G401 (cell line): ENCODE measurements around the gene AKNAD1. TPM values are rescaled to one million over a fixed set of nuclear protein-coding genes. Genes with fewer than 3 reads are reported as not detected.
"Not testable (repeated sequence)": the region's sequence is repeated elsewhere in the genome, so short reads cannot be mapped to it uniquely, and the experiment has no call there.

ENCODE experiments used
- DNase-seq: peaks from one replicate; pipeline ENCODE4 v3.0.0-alpha.2; 2015; ENCODE audit warnings: low spot score
- in situ Hi-C: cut with HindIII; loops from 2 replicates; pipeline ENCODE4 v1.10.0; 2016; ENCODE audit warnings: low sequenced_read_pairs, mixed read lengths
- total RNA-seq: library from RNA; depleted of rRNA; stranded (reverse); fragments of >200 nt; shearing (Covaris generic); gene quantifications from 2 replicates; pipeline ENCODE4 v1.2.3, GENCODE V29; 2014; rRNA removed

Gene AKNAD1
- not detected in 2 replicates for total RNA-seq

GRCh38 chr1:108856994-108857393 is at the start of gene AKNAD1:
AKNAD1 (minus strand) TSS chr1:108857094; CDS start chr1:108852664, 4,430 bp downstream.
- DNase-seq = no peak
- in situ Hi-C loops = no loop called here

DNA sequence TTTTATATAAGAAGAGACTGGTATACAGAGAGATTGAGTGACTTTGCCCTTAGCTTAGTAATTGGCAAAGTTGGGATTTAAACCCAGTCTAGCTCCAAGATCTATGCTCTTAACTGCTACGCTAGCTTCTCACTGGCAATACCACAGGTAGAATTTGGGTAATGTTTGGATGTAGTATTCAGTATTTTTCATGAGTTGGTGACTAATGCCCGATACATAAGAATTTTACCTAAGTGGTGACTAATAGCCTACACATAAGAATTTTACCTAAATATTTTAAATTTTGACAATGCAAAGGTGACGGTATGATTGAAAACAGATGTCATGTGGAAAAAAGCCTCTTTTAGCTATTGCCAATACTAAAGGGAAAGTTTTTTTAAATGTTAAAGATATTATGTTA is 44.2 kb upstream of the AKNAD1 start:
- DNase-seq = no peak
- in situ Hi-C loops = no loop called here

- in situ Hi-C loops = no loop called here
- DNase-seq = peak; percentile 74
Measured at GRCh38 chr1:108897865-108898720, 41.2 kb upstream of the AKNAD1 start.

GRCh38 chr1:108896146-108897145 is 39.6 kb upstream of the AKNAD1 start:
- in situ Hi-C loops = no loop called here
- peak; percentile 23 for DNase-seq

DNA sequence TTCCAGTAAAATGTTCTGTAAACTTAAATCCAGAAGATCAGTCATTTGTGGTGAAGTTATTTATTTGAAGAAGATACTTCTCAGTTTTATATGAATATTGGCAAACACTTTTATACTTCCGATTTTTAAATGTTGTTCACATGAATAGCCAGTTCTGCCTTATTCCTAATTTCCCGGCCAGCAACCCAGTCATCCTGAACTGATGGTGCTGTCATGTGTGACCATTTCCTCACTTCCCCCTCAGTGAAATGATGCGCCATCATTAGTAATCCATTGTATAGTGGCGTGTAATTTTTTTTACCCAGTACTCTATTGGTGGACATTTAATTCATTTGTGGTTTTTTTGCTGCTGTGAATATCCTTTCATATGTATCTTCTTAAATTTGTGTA is 36.2 kb upstream of the AKNAD1 start:
- in situ Hi-C loops = no loop called here
- DNase-seq = no peak

DNA sequence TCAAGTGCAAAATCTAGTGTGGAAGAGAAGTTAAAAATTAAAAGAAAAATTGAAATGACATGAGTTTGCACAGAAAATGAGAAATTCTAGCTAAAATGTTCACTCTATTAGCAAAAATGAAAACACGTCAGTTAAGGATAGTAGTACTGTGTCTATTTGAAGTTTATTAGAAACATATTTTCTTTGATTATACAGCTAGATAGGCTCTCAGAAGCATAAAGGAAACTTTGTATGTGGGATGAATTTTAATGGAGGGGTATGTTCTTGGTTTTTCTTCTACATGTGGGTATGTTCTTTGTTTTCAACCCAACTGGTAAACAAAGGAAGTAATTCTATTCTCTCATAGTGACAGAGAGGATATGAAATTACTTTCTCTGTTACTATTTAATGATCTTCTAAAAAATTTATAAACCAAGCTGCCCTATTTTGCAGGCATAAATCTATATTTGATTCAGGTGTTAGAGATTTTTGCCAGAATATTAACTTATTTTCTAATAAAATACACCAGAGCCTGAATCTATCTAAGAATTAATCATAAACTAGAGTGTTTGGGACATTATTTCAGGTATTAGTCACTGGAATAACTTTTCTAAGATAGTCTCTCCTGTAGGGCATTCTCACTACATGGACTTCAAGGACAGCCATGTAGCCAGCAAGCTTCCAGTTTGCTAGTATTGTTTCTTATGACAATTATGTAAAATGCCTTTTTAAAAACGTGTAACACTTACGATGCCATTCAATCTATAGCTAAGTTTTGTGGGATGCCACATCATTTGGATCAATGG is 35.7 kb upstream of the AKNAD1 start:
- in situ Hi-C loops = no loop called here

DNA sequence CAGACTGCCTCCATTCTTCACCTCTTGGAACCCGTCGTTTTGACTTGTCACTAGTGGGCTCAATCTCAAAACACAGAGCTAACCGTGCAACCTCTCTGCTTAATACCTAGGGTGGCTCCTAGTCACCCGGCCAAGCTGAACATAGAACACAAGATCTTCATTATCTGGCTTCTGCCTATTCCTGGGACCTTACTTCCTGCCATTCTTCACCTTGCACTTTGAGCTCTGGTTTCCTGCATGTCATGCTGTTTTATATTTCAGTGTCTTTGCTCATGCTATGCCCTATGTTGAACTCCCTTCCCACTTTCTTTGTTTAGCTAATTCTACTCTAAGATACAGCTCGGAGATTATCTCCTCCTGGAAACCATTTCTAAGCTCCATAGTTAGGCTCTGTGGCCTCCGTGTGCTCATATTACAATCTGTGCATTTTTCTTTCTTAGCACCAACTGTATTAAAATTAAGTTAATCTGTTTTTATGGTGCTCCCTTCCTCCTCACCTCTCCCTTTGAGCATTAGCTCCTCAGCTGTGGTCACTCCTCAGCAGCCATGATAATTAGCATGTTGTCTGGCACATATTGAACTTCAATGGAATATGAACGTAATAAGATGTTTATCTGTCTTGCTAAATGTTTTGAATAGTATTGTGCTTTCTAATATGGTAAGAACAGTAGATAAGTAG is 33.0 kb upstream of the AKNAD1 start:
- in situ Hi-C loops = no loop called here
- DNase-seq = no peak

More for the DNA sequence above, 35.7 kb upstream of the AKNAD1 start:
- no peak for DNase-seq

DNA sequence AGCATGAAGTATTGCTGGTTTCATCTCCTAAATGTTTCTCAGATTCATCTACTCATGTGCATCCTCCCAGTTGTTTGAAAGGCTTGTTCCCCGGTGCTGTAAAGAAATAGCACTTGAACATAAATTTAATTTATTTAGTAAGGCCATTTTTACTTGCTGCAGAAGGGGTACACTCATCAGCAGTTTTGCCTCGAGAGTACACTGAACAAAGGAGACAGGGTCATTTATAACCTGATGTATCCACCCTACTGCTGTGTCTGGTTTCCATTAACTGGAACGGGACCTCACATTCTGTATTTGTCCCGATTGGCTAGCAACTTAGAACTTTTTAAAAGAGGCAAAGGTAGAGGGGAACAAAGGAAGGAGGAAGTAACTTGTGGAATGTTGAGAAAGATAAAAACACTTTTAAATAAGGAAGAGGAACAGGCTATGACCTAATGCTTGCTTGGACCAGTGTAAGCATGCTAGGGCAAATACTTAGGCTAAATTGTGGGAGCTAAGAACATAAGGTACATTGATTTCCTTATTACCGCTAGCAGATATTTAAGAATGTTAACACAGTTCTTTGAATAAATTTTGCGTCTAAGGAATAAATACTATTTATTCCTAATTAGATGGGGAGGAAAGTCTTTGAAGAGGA is 32.2 kb upstream of the AKNAD1 start:
- in situ Hi-C loops, DNase-seq: not testable (repeated sequence)

DNA sequence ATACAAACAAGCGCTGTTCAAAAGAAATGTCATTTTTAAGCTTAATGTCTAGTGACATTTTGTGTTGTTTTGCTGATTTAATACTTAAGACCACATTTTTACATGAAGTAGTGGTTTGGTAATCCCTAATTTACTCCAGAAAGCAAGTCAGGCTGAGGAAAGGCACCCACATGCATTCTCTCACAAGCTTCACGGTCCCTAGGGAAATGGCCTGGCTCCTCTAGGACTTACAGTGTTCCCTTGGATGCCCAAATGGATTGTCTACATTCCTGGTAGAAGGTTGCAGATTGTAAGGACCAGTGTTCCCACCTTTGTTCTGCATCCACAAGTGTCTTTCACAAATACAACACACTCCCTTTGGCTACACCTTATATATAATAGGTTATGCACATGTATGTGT is 29.4 kb upstream of the AKNAD1 start:
- no peak for DNase-seq
- in situ Hi-C loops = no loop called here

DNA sequence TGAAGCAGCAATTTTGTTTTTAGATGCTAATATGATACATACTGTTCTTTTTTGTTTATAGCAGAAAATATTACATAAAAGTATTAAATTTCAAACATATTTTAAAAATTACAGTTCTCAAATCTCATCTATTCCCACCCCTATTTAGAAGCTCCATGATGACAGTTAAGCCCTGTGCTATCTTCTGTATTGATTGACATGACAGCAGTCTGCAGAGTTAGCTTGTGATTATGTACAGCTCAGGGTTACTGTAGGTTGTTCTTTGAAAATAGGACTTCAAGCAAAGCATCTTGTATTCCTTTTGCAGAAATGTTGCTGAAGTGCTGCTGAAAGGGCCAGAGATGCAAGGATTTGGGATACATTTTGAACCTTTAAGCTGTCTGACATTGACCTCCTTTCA is 28.1 kb upstream of the AKNAD1 start:
- in situ Hi-C loops = no loop called here

GRCh38 chr1:108882837-108883236 is 25.9 kb upstream of the AKNAD1 start:
- in situ Hi-C loops = no loop called here
- DNase-seq = no peak

More for the DNA sequence above, 28.1 kb upstream of the AKNAD1 start:
- DNase-seq = no peak

GRCh38 chr1:108881369-108881768 is 24.5 kb upstream of the AKNAD1 start:
- peak; percentile 15 for DNase-seq
- in situ Hi-C loops = no loop called here

GRCh38 chr1:108880850-108881249 is 24.0 kb upstream of the AKNAD1 start:
- in situ Hi-C loops = no loop called here
- DNase-seq = peak; percentile 17

DNA sequence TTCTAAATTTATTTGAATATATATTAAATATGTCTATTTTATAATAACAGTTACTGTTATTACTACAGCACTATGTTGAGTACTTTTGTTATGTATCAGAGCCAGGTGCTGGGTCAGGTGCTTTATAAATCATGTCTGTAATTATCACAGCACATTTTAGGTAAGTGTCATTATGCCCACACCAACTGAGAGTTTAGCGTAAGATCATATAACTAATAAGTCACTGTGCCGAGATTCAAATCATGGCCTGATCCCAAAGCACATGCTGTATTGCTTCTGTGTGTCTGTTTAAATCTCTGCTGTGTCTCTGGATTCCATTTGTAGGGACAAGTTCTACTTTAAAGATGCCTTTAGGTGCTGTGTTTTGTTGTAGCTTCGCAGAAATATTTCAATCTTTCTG is 21.8 kb upstream of the AKNAD1 start:
- DNase-seq = peak; percentile 55
- in situ Hi-C loops = no loop called here

- in situ Hi-C loops = no loop called here
- DNase-seq = no peak
Measured at GRCh38 chr1:108878160-108878469, 21.2 kb upstream of the AKNAD1 start.

DNA sequence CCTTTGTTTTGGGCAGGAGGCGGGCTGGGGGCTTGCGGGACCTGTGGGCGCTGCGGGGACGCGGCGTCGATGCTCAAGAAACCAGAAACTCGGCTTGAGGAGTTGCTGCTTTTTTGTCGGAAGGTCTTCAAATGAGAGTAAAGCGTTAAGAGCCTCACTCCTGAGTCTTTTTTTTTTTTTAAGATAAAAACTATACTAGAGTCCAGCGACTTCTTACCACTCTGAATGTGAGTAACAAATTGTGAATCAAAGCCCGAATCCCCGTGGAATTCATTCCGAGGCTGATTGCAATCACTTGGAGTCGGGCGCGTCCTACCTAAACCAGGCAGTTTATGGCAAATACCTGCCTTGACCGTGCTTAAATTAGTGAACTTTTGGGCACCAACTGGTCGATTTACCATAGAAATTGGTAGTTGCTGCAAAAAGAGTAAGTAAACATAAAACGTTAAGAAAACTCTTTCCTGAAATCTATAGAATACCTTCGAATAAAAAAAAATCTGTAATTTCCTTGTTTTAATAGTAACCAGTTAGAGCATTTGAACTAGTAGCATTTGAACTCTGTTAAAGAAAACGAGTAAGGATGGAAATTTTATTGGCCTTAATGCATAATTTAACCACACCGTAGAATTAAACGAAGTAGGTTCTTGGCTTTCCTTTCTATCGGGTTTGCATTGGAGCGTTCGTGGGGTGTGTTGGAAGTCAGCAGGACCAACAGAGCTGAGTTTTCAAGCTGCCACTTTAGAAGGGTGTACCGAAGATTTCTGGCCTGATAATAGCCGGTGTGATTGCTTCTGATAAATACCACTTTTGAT is 20.7 kb upstream of the AKNAD1 start:
- peak; percentile 69 for DNase-seq
- in situ Hi-C loops = no loop called here

- no peak for DNase-seq
- in situ Hi-C loops = no loop called here
Measured at GRCh38 chr1:108871050-108871724, 14.3 kb upstream of the AKNAD1 start.
